Small intestine (tissue), 7 donors: ENCODE measurements around the gene NIPAL4. TPM values are rescaled to one million over a fixed set of nuclear protein-coding genes. Genes with fewer than 3 reads are reported as not detected.

ENCODE experiments used
- DNase-seq, 2 donors: peaks; one replicate each; pipeline versions ENCODE4 v3.0.0 to v3.0.0-alpha.2; 2013
- FAIRE-seq: peaks from 2 replicates; lab custom pipeline; 2012; peaks lifted over from hg19 to GRCh38; lab: Jason Lieb, UNC
- H3K27ac ChIP-seq, 3 donors: one replicate each; pipeline ENCODE4 v1.5.1; 2013; ENCODE audit warnings: low read length in 2 of 3, mild to moderate bottlenecking in 2 of 3, control low read depth in 1 of 3, inconsistent platforms in 1 of 3, low read depth in 1 of 3, moderate library complexity in 1 of 3
- H3K27me3 ChIP-seq, 3 donors: one replicate each; pipeline ENCODE4 v1.6.1; 2013; ENCODE audit warnings: low read length in 3 of 3, inconsistent platforms in 1 of 3; ENCODE audit not compliant: control insufficient read depth in 3 of 3, insufficient read depth in 3 of 3
- H3K36me3 ChIP-seq, 3 donors: one replicate each; pipeline ENCODE4 v1.6.1; 2013; ENCODE audit warnings: low read length in 3 of 3, inconsistent platforms in 1 of 3, low read depth in 1 of 3, mild to moderate bottlenecking in 1 of 3, moderate library complexity in 1 of 3; ENCODE audit not compliant: control insufficient read depth in 3 of 3, insufficient read depth in 2 of 3
- H3K4me1 ChIP-seq, 3 donors: one replicate each; pipeline ENCODE4 v1.6.1; 2013; ENCODE audit warnings: low read length in 2 of 3, inconsistent platforms in 1 of 3, low read depth in 1 of 3, mild to moderate bottlenecking in 1 of 3, moderate library complexity in 1 of 3; ENCODE audit not compliant: control insufficient read depth in 3 of 3, insufficient read depth in 2 of 3
- H3K4me3 ChIP-seq, 3 donors: one replicate each; pipeline ENCODE4 v1.5.1; 2013; ENCODE audit warnings: low read length in 3 of 3, control low read depth in 1 of 3, inconsistent platforms in 1 of 3, low read depth in 1 of 3, mild to moderate bottlenecking in 1 of 3, moderate library complexity in 1 of 3
- H3K9me3 ChIP-seq, 2 donors: one replicate each; pipeline ENCODE4 v1.6.1; 2013; ENCODE audit warnings: low read depth in 1 of 2, low read length in 1 of 2; ENCODE audit not compliant: control insufficient read depth in 2 of 2, insufficient read depth in 1 of 2
- WGBS, 3 donors: extraction: QIAGEN DNeasy Blood & Tissue Kit; methylation state at CpG; one replicate each; pipeline ENCODE4 v1.1.7; 2013; 5-methylcytosine and 5-hydroxymethylcytosine counted together
- polyA plus RNA-seq, 4 donors: library from polyadenylated mRNA; stranded (reverse) in 3 of 4; unstranded in 1 of 4; fragments of 200-250 nt in 3 of 4; fragments of 120-200 nt in 1 of 4; gene quantifications; one replicate each; pipeline versions ENCODE4 v1.2.1 to v1.2.3, GENCODE V29; 2013
- donor health status: healthy with polysubstance abuse.
- donor health status: control.
- donor health status: control.
- donor health status: Bipolar disorder and iron deficiency.
- donor health status: healthy.

NIPAL4 gene
- polyA plus RNA-seq, 4 donors = 0.10 to 0.21 TPM; not detected in 2

DNA sequence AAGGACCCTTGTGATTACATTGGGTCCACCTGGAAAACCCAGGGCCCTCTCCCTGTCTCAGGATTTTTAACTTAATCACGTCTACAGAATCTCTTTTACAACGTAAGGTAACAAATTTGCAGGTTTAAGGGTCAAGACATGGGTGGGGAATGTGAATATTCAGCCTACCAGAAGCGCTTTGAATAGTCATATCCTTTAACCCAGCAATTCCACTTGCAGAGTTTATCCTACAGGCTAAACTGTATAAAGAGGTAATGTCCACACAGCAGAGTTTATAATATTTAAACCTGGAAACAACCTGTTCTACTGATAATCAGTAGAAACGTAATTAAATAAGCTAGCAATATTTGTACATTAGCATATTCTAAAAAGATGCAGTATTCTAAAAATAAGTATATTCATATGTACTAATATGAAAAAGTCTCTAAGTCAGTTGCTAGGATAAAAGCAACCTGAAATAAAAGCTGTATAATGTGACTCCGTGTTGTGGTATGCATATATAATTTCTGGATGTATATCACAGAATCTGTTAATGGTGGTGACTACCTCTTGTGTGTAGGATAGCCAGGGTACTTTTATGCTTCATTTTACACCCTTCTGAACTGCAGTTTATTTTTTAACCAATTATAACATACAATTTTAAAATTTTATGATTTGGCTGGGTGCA, 14.1 kb upstream of the NIPAL4 start:
- Histone ChIP-seq H3K4me3 (no peak overlapping the region), H3K4me1 (peaks cover 0 to 9% (median 0%) of the 10 kb centered on the region in 3 donors), H3K27me3 (no peaks in the 10 kb centered on the region), H3K36me3 (no peaks in the 10 kb centered on the region), H3K27ac (no peak overlapping the region), H3K9me3 (no peaks in the 10 kb centered on the region)
- FAIRE-seq = no peak
- no peak for DNase-seq
- WGBS, 3 donors = 82 to 86% (median 84%) methylated on average over 5 of the region's 5 CpGs

DNA sequence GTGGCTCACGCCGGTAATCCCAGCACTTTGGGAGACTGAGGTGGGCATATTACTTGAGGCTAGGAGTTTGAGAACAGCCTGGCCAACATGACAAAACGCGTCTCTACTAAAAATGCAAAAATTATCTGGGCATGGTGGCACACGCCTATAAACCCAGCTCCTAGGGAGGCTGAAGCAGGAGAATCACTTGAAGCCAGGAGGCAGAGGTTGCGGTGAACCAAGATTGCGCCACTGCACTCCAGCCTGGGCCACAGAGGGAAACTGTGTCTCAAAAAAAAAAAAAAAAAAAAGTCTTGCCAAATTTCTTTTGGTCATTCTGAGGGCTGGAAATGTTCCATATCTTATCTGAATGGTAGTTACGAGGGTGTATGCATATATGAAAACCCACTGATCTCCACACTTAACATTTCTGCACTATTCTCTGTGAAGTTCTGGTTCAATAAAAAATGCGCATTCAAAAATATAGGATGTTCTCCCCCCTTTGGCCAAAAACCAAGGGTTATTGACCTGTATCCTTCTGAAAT, 13.5 kb upstream of the NIPAL4 start:
- Histone ChIP-seq H3K4me1 (peaks cover 0 to 9% (median 0%) of the 10 kb centered on the region in 3 donors), H3K27ac (peak overlapping the region in 1 of 3 donors; percentile 79), H3K36me3 (no peaks in the 10 kb centered on the region), H3K27me3 (no peaks in the 10 kb centered on the region), H3K9me3 (no peaks in the 10 kb centered on the region), H3K4me3 (no peak overlapping the region)
- WGBS, 3 donors = 76 to 89% (median 80%) methylated on average over 9 of the region's 9 CpGs
- DNase-seq (no peak), FAIRE-seq (no peak)

DNA sequence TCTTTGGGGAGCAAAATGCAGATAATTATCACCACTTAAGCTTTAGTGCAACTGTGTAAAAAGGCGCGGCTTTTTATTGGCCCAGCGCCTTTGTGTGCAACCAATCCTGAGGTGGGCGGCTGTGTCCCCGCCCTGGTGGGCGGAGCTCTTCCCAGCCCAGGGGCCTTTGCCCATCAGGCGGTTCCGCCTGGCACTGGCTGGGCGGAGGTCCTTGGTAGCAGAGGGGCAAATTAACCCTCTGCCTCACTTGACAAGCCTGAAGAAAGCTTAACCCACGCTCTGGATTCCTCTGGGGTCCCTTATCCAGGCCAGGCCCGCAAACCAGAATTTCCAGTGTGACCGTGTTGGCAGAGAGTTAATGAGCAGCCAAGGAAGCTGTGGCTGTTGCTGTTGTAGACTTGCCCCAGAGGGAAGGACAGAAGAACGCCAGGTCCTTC, 12.8 kb upstream of the NIPAL4 start:
- peak; percentile 73 to 82 for DNase-seq
- peak overlapping the region in 1 of 3 donors; percentile 34 for H3K4me3 ChIP-seq
- 14 to 64% (median 35%) methylated on average over 13 of the region's 13 CpGs for WGBS, 3 donors
- no peaks in the 10 kb centered on the region for H3K9me3 ChIP-seq
- FAIRE-seq = no peak
- H3K27ac ChIP-seq = peak overlapping the region in 1 of 3 donors; percentile 79
- H3K36me3 ChIP-seq = no peaks in the 10 kb centered on the region
- H3K27me3 ChIP-seq = no peaks in the 10 kb centered on the region
- H3K4me1 ChIP-seq = peaks cover 0 to 9% (median 0%) of the 10 kb centered on the region in 3 donors

DNA sequence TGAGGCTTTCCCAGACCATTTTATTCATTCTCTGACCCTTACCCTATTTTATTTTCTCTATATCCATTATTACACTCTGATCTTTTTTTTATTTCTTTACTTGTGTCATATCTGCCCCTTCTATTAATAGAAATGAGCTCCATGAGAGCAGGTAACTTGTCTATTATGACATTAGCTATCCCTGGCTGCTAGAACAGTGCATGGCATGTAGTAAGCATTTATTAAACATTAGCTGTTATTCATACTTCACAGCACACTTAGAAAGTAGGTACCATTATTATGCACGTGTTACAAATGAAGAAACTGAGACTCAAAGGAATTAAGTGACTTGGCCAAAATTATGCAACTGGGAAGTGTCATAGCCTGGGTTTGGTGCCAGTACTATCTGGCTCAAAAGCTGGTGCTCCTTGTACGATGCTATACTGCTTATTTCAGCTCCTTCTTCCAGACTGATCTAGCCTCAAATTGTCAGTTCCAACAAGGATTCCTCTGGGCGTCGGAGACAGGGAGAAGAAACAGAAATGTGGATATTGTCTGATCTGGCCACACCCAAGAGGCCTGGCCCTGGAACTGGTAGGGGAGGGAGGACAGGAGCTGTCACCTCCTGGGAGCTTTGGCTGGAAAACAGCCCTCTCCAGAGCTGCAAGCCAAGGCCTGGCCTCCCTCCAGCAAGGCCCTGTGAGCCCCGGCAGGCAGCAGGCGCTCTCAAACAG, 10.8 kb upstream of the NIPAL4 start:
- Histone ChIP-seq H3K27ac (no peak overlapping the region), H3K27me3 (no peaks in the 10 kb centered on the region), H3K4me1 (peaks cover 0 to 9% (median 0%) of the 10 kb centered on the region in 3 donors), H3K4me3 (no peak overlapping the region), H3K9me3 (no peaks in the 10 kb centered on the region), H3K36me3 (no peaks in the 10 kb centered on the region)
- no peak for FAIRE-seq
- DNase-seq = no peak
- 65 to 68% (median 66%) methylated on average over 6 of the region's 6 CpGs for WGBS, 3 donors

DNA sequence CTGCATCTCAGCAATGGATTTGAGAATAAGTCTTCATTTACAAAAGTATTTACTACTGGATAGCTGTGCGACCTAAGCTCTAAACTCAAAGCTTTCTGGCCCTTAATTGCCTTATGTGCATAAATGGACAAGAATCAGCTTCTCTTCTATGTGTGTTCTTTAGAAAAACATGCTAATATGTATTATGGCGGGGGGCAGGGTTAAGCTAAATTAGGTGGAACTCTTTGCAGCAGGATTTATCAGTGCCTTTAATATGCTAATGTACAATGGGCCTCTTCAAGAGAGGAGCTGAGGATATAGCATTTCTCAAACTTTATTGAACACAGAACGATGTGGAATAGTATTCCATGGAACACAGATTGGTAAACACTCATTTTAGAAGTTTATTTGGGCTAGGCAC, 10.0 kb upstream of the NIPAL4 start:
- H3K4me1 ChIP-seq = peaks cover 0 to 9% (median 0%) of the 10 kb centered on the region in 3 donors
- no peak overlapping the region for H3K4me3 ChIP-seq
- no peak for DNase-seq
- H3K27me3 ChIP-seq = no peaks in the 10 kb centered on the region
- H3K9me3 ChIP-seq = no peaks in the 10 kb centered on the region
- 92 to 96% (median 94%) methylated on average over 3 of the region's 3 CpGs for WGBS, 3 donors
- no peak for FAIRE-seq
- H3K27ac ChIP-seq = no peak overlapping the region
- H3K36me3 ChIP-seq = no peaks in the 10 kb centered on the region

DNA sequence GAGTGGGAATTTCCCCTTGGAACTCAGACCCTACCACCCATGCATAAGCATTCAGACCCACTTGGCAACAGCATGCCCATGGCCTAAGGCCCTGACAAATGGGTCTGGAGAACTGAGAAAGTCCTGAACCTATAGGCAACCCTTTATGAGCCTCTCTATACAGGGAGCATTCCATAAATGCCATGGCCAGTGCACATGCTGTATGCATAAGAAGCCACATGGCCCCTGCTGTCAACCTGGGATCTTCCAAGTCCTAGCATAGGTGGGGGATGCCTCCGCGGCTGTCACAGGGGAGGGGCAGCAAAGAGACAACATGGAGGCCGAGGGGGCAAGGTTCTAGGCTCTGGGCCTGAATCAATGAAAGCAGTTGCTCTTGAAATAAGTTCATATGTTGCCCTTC, 8.2 kb upstream of the NIPAL4 start:
- FAIRE-seq = no peak
- H3K27ac ChIP-seq = no peak overlapping the region
- peaks cover 0 to 6% (median 0%) of the 10 kb centered on the region in 3 donors for H3K4me1 ChIP-seq
- H3K4me3 ChIP-seq = no peak overlapping the region
- no peaks in the 10 kb centered on the region for H3K36me3 ChIP-seq
- 79 to 95% (median 94%) methylated on average over 3 of the region's 3 CpGs for WGBS, 3 donors
- no peak for DNase-seq
- no peaks in the 10 kb centered on the region for H3K9me3 ChIP-seq
- no peaks in the 10 kb centered on the region for H3K27me3 ChIP-seq

DNA sequence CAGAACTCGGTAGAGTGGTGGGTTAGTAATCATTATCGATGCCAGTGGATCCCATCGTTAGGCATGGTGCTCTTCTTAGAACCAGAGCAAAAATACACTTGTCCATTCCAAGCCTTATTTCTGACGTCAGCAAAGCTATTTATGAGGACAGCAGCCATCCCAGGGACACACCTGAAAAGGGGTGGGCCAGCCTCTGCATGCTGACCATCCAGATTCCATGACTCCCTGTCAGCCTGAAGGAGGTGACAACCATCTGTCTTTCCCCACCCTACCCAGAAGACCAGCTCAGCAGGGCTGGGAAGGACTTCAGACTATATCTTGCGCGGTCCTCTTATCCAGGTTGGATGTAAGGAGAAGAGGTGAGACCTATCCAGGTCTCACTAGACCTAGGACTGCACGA, 5.7 kb upstream of the NIPAL4 start:
- Histone ChIP-seq H3K4me1 (no peaks in the 10 kb centered on the region), H3K27me3 (no peaks in the 10 kb centered on the region), H3K27ac (no peak overlapping the region), H3K4me3 (no peak overlapping the region), H3K9me3 (no peaks in the 10 kb centered on the region), H3K36me3 (no peaks in the 10 kb centered on the region)
- WGBS, 3 donors = 84 to 85% (median 84%) methylated on average over 7 of the region's 7 CpGs
- no peak for DNase-seq
- FAIRE-seq = no peak

DNA sequence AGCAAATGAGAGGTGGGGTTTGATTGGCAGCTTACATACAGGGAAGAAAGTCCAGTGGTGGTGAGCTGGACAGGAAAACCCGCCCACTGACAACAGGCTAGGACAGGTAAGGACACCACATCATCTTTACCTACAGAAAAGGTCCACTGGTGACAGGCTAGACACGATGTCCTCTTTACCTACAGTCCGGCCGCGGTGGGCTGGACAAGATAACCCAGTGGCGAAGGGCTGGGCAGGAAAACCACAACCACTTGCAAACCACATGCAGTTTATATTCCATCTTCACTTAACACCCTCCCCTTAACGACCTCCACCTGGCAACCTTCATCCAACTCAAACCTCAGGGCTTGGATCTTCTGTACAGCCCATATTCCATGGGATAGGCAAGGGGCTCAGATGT, 5.0 kb upstream of the NIPAL4 start:
- Histone ChIP-seq H3K4me3 (no peak overlapping the region), H3K27ac (no peak overlapping the region), H3K36me3 (no peaks in the 10 kb centered on the region), H3K9me3 (no peaks in the 10 kb centered on the region), H3K27me3 (peaks cover 0 to 6% (median 0%) of the 10 kb centered on the region in 3 donors), H3K4me1 (peaks cover 0 to 4% (median 0%) of the 10 kb centered on the region in 3 donors)
- FAIRE-seq (no peak), DNase-seq (no peak)
- WGBS, 3 donors = 65 to 81% (median 74%) methylated on average over 7 of the region's 7 CpGs
